PC-3 (cell line): ENCODE measurements around the gene MED12L.

Experiments
- EZH2 ChIP-seq: fragments of 300-600 bp; sonication (generic); IDR thresholded peaks from one replicate; pipeline ENCODE4 v1.6.1; 2017; ENCODE audit warnings: antibody characterized with exemption, mild to moderate bottlenecking, low read length; ENCODE audit not compliant: unreplicated experiment
- EZH2phosphoT487 ChIP-seq: fragments of 300-600 bp; sonication (generic); IDR thresholded peaks from 2 replicates; pipeline ENCODE4 v1.6.1; 2018; ENCODE audit warnings: mild to moderate bottlenecking, antibody characterized with exemption, low read length, borderline replicate concordance
- TF ChIP-seq, protein P1 (sequence below): fragments of 300-600 bp; sonication (generic); conservative IDR thresholded peaks from 2 replicates; pipeline ENCODE4 v1.5.1; 2017; ENCODE audit warnings: antibody characterized with exemption, low read depth, mild to moderate bottlenecking, low read length

DNA sequence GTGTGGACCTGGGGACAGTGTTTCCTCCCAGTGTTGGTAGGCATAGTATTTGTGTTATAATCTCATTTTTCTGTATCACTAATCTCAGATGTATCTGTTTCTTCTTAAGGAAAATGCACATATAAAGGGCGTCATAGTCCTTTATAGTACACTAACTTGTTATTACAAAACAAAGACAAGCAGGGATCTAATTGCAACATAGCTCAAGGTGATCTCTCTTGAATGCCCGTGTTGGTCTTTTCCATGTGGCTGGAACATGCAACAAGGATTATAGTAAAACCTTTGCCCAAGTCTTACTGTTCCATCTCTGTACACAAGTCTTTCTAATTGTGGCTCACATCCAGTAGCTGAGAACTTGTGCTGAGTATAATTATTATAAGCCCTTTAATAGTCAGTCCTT lies 234.7 kb downstream of the MED12L start:
- TF ChIP-seq, protein P1, sequence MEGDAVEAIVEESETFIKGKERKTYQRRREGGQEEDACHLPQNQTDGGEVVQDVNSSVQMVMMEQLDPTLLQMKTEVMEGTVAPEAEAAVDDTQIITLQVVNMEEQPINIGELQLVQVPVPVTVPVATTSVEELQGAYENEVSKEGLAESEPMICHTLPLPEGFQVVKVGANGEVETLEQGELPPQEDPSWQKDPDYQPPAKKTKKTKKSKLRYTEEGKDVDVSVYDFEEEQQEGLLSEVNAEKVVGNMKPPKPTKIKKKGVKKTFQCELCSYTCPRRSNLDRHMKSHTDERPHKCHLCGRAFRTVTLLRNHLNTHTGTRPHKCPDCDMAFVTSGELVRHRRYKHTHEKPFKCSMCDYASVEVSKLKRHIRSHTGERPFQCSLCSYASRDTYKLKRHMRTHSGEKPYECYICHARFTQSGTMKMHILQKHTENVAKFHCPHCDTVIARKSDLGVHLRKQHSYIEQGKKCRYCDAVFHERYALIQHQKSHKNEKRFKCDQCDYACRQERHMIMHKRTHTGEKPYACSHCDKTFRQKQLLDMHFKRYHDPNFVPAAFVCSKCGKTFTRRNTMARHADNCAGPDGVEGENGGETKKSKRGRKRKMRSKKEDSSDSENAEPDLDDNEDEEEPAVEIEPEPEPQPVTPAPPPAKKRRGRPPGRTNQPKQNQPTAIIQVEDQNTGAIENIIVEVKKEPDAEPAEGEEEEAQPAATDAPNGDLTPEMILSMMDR: no peak
- TF ChIP-seq EZH2phosphoT487: no peak
- TF ChIP-seq EZH2: no peak
